ENCODE results near the gene GGT7.
"Not testable (repeated sequence)": the region's sequence is repeated elsewhere in the genome, so short reads cannot be mapped to it uniquely, and the experiment has no call there.

Gene GGT7

DNA sequence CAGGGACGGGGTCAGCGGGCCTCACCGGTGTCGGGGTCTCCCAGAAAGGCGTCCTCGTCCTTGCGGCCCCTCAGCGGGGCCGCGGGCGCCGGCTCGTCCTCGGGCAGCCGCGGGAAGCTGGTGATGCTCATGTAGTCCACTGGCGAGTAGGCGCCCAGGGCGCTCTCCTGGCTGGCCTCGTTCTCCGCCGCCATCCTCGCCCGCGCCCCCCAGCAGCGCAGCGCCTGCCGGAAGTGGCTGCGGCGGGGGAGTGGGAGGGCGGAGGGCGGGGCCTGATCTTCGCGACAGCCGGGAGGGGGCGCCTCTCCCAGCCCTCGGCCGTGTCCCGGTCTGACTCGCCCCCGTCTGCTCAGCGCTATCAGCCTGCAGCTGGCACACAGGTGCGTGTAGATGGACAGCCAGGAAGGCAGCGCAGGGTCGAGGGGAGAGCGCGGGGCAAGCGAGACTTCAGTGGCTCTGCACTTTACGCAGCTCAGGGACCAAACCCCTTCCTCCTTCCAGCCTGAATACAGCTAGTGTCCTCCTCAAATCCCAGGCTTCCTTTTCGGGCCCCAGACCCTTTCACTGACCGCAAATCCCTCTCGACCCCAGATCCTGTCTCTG lies at the start of gene GGT7:
Gene GGT7, minus strand, starts transcription at position 235 of the 603 bp plus-strand sequence. Its CDS starts 41 bp downstream, at position 194.
- DNase-seq, result peak; percentile 87

DNA sequence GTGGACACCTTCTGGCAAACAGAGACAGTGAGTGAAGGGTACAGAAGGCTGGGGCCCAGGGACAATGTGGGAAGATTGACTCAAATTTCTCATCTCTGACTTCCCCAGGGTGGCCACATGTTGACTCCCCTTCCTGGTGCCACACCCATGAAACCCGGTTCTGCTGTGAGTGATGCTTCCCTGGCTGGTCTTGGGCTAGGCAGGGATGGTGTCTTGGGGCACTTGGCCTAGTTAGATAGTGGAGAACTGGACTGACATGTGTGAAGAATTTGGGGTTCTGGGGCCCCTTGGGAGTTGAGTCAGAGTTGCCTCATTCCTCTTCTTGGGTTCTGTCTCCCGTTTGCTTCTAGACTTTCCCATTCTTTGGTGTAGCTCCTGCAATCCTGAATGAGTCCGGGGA lies 48.8 kb upstream of the GGT7 start:
- peak; percentile 28 for DNase-seq

DNA sequence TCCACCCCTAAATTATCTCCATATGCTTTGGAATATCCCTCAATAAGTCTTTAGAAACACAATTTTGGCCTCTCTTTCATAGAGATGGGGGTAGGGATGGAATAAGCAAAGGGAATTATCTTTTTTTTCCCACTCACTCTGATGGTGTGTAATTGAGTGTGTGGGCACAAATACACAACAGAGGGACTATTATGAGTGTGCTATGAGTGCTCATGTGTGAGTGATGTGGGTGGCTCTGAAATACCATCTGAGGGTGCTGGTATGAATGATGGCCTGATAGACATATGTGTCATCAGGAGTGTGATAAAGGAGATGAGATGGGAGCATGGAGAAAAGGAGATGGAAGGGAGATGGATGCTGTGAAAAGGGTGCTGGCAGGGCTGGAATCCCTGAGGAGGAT lies 47.4 kb upstream of the GGT7 start:
- peak; percentile 36 for DNase-seq

DNA sequence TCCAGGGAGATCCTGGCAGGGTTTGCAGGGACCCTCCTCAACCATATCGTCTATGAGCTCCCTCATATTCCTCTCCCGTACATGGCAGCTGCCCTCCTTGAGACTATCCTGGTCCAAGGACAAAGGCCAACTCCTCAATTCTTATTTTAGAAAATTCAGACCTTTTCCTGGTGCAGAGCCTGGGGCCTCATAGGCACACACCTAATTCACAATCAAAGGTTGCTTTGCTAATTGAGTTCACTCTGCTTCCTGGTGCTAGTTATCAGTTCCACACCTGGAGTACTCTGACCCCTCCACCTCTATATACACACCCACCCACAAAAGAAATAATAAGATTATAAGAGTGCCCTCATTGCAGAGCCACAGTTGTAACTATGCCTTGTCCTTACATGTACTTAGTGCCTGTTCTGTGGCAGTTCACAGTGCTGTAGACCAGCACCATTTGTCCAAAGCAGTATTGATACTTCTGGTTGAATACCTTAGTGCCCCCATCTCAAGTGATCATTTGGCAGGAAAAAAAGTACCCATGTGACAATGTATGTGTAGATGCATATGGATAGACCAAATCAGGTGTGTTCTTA lies 44.2 kb upstream of the GGT7 start:
- DNase-seq, result no peak

- DNase-seq, result no peak
These were observed 43.2 kb upstream of the GGT7 start for GRCh38 chr20:34915749-34916455.

GRCh38 chr20:34915131-34915530 lies 42.5 kb upstream of the GGT7 start:
- DNase-seq, result no peak

DNA sequence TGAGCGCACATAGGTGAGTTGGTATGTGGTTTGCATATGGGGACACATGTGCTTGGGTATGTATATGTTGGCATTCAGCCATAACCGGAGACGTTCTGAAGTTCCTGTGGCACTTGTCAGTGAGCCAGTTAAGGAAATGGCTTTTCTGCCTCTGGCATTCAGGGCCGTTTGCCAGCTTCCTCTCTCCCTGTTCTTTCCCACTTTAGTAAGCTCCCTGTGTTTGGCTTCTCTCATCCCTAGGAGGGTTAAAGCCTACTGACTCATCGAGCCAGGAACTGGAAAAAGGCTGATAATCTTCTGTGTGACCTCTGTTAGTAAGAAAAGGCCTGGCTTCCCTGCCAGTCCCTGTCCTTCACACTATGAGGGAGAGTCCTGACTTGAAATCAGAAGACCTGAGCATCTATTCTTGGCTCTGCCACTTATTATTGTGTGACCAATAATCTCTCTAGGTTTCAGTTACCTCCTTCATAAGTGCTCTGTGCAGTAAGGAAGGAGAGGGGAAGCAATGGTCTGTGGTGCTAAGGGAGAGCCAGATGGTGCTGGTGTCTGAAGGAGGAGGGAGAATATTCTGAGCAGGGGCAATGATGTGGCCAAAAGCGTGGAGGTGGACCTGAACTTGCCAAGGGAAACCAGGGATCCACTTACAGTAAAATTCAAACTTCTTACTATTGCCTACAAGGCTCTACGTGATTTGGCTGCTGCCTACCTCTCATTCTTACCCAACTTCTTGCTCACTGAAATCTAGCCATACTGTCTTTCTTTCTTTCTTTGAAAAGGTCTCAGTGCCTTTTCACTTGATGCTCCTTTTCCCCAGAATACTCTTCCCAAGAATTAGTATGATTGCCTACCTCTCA lies 35.2 kb upstream of the GGT7 start:
- DNase-seq, result no peak

GRCh38 chr20:34904202-34904621 lies 31.6 kb upstream of the GGT7 start:
- no peak for DNase-seq

DNA sequence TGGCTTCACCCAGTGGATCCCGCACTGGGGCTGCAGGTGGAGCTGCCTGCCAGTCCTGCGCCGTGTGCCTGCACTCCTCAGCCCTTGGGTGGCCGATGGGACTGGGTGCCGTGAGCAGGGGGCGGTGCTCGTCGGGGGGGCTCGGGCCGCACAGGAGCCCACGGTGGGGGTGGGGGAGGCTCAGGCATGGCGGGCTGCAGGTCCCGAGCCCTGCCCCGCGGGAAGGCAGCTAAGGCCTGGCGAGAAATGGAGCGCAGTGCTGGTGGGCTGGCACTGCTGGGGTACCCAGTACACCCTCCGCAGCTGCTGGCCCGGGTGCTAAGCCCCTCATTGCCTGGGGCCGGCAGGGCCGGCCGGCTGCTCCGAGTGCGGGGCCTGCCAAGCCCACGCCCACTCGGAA lies 26.1 kb upstream of the GGT7 start:
- DNase-seq, result not testable (repeated sequence)

DNA sequence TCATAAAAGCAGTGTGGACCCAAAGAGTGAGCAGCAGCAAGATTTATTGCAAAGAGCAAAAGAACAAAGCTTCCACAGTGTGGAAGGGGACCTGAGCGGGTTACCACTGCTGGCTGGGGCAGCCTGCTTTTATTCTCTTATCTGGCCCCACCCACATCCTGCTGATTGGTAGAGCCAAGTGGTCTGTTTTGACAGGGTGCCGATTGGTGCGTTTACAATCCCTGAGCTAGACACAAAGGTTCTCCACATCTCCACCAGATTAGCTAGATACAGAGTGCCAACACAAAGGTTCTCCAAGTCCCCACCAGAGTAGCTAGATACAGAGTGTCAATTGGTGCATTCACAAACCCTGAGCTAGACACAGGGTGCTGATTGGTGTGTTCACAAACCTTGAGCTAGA lies 25.5 kb upstream of the GGT7 start:
- not testable (repeated sequence) for DNase-seq

- DNase-seq, result no peak
These were observed 23.5 kb upstream of the GGT7 start for GRCh38 chr20:34896086-34896621.

DNA sequence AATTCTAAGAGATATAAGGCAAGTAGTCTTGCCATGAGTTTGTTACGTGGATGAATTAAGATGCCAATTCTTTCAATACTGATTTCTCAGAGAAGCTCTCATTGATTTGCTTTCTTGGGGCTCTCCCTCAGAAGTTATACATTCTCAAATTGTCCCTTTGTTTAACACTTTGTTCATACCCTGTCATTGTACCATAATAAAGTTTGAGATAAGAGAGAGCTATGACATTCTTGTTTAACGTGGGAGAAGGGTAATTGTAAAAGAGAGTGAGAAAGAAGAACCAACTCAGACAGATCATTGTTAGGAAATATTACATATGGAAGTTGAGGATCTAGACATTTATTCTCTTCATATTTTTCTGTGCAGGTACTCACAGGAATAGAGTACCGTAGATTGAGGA lies 22.8 kb upstream of the GGT7 start:
- DNase-seq, result no peak

- no peak for DNase-seq
These were observed 22.1 kb upstream of the GGT7 start for GRCh38 chr20:34894723-34895122.

GRCh38 chr20:34892671-34893070 lies 20.0 kb upstream of the GGT7 start:
- DNase-seq, result no peak

DNA sequence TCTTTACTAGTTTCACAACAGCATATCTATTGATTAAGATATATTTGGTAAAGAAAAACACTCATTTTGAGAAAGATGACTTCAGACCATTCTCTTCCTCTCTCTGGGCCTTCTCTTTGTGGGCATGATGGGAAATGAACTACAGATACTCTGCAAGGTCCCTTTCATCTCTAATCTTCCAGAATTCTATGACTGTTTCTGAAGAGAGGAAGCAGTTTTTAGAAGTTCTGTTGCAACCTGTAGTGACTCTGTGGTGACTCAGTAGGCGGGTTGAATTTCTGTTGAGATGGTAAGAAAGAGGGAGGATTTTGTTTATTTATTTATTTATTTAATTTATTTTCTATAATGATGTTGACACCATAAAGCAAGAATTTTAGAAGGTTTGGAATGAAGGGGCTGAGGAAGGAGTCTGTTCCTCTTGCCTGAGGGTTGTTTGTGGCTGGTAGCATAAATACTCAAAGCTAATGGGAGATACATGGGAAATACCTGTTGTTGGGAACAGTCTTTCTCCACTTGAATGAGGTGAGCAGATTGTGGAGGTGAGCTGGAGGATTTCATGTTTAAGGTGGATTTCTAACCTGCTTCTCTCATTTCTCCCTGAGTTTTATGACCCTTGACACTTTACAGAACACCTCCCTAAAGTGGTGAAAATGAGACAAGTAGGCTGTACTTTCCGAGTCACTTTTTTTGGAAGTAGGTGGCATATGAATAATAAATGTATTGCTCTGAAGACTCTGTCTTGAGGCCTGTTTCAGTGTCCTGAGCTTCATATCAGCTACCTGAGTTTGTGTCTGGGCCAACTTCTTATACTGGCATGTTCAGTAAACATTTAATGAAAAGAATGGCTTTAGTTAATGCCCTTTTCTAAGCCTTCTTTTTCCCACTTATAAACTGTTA lies 18.8 kb upstream of the GGT7 start:
- DNase-seq, result peak; percentile 47

- no peak for DNase-seq
These were observed 15.8 kb upstream of the GGT7 start for GRCh38 chr20:34888468-34888867.

DNA sequence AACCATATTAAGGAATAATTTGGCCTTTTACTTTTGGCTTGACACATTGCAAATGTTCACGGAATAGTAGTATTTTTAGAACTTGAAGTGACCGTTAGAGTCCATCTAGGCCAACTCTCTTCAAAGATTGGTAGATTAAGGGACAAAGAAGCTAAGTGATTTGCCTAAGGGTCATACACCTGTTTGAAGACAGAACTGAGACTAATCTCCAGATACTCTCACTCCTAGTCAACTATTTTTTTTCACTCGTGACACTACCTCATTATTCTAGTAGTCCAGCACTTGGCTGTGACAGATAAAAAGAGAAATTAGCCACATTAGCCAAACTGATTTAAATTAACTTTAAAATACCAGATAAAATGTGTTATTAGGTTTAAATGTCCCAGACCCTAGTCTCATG lies 14.4 kb upstream of the GGT7 start:
- no peak for DNase-seq

GRCh38 chr20:34886122-34886521 lies 13.5 kb upstream of the GGT7 start:
- no peak for DNase-seq

GRCh38 chr20:34884260-34884659 lies 11.6 kb upstream of the GGT7 start:
- no peak for DNase-seq

- no peak for DNase-seq
These were observed 11.2 kb upstream of the GGT7 start for GRCh38 chr20:34883809-34884208.

GRCh38 chr20:34883087-34883688 lies 10.5 kb upstream of the GGT7 start:
- DNase-seq, result no peak

DNA sequence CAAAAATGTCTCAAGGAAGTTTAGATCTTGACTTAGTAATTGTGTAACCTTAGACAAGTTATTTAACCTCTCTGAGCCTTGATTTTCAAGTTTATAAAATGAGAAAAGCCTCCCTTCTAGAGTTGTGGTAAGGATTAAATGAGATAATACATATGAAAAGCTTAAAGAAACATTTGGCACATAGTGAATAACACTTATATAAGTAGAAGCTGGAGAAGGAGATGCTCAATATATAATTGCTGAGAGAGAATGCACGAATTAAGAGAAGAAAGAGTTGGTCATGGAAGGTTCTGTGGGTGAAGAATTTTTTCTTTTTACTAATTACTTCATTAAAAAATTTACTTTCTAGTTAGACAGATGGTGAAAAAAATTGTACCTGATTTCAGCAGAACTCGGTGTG lies 9.0 kb upstream of the GGT7 start:
- DNase-seq, result no peak

Data from stimulated activated CD4-positive, alpha-beta T cell treated with anti-CD3 and anti-CD28 coated beads, Interleukin-1b, Interleukin-23, amount 100 ng/mL, for 48 hours (primary cell).